HepG2 (cell line): Measurements from ENCODE around the gene DOLK.

Experiments
- IRF1 ChIP-seq: sonication (generic); formaldehyde crosslinking; IDR thresholded peaks from 2 replicates; pipeline ENCODE4 v1.4.0; 2020; ENCODE audit warnings: low read depth, mild to moderate bottlenecking, missing genetic modification reagents
- KDM4B ChIP-seq: sonication (generic); formaldehyde crosslinking; IDR thresholded peaks from 2 replicates; pipeline ENCODE4 v1.4.0; 2020; ENCODE audit warnings: missing genetic modification reagents
- ZNF24 ChIP-seq: fragments of 450-650 bp; IDR thresholded peaks from 2 replicates; pipeline ENCODE4 v1.6.1; 2017; ENCODE audit warnings: antibody characterized with exemption, mild to moderate bottlenecking
- ZNF253 ChIP-seq: sonication (generic); formaldehyde crosslinking; IDR thresholded peaks from 2 replicates; pipeline ENCODE4 v1.8.0; 2022; ENCODE audit warnings: mild to moderate bottlenecking, missing genetic modification reagents, borderline replicate concordance
- ZNF282 ChIP-seq: fragments of 450-650 bp; IDR thresholded peaks from 2 replicates; pipeline ENCODE4 v1.6.1; 2018; ENCODE audit not compliant: partially characterized antibody
- ZNF670 ChIP-seq: sonication (generic); formaldehyde crosslinking; IDR thresholded peaks from 2 replicates; pipeline ENCODE4 v1.8.0; 2022; ENCODE audit warnings: mild to moderate bottlenecking, missing genetic modification reagents, borderline replicate concordance

- TF ChIP-seq ZNF253 (CRISPR knock-in tag) (no peak), IRF1 (CRISPR knock-in tag) (no peak), ZNF282 (no peak), ZNF24 (no peak), ZNF670 (no peak), KDM4B (CRISPR knock-in tag) (no peak)
Observed at GRCh38 chr9:128901822-128902221, 45.6 kb downstream of the DOLK start.
